GM12878 (cell line): ENCODE measurements around the gene CCDC181. TPM values are rescaled to one million over a fixed set of nuclear protein-coding genes. Genes with fewer than 3 reads are reported as not detected.

Source experiments
- ATAC-seq: fragments of 200-7000 bp; cut with Tn5 transposase; 3 replicates; pipeline ENCODE4 v1.9.1; 2020; ENCODE audit warnings: mild to moderate bottlenecking, moderate library complexity
- BruUV-seq: library from RNA; stranded (reverse); fragments of 400-500 nt; replicated peaks from 2 replicates; lab custom pipeline; 2021; lab: Mats Ljungman, UMichigan
- CTCF ChIA-PET: fragments of 300-600 bp; sonication (Branson Sonifier 250); formaldehyde crosslinking; extraction: SDS; loops from one replicate; lab custom pipeline; 2021; ENCODE audit warnings: inconsistent platforms; lab: Yijun Ruan, JAX
- POLR2A ChIA-PET: fragments of 350-600 bp; formaldehyde crosslinking; extraction: SDS; loops from one replicate; lab custom pipeline; 2021; ENCODE audit warnings: inconsistent platforms; lab: Charles Lee
- RAD21 ChIA-PET: fragments of 300-600 bp; sonication (Branson Sonifier 250); formaldehyde crosslinking; loops from one replicate; lab custom pipeline; 2023; ENCODE audit warnings: antibody characterized with exemption; ENCODE audit not compliant: unreplicated experiment; lab: Charles Lee
- SMC1A ChIA-PET: fragments of 300-600 bp; sonication (Branson Sonifier 250); formaldehyde crosslinking; loops from one replicate; lab custom pipeline; 2023; ENCODE audit not compliant: unreplicated experiment, uncharacterized antibody; lab: Charles Lee
- DNase-seq: peaks from one replicate; pipeline ENCODE4 v3.0.0-alpha.2; 2011; ENCODE audit warnings: low read depth, low spot score
- FAIRE-seq: peaks from 3 replicates; lab custom pipeline; 2011; peaks lifted over from hg19 to GRCh38; lab: Jason Lieb, UNC
- H2AFZ ChIP-seq: 2 replicates; pipeline ENCODE4 v1.6.0; 2011; ENCODE audit warnings: low read depth, low read length, control low read depth; ENCODE audit not compliant: control insufficient read depth
- H3K27ac ChIP-seq: 2 replicates; pipeline ENCODE4 v1.5.1; 2011; ENCODE audit warnings: control low read depth; ENCODE audit not compliant: control insufficient read depth, insufficient read depth
- H3K27me3 ChIP-seq, 2 experiments: replicated peaks in 1 of 2; 2 replicates each; pipeline versions ENCODE4 v1.6.0 to v1.6.1; 2011; ENCODE audit warnings: low read length in 1 of 2; ENCODE audit not compliant: control insufficient read depth in 2 of 2, insufficient read depth in 2 of 2
- H3K36me3 ChIP-seq, 2 experiments: 2 replicates each; pipeline ENCODE4 v1.5.1; 2011; ENCODE audit warnings: low read length in 1 of 2; ENCODE audit not compliant: control insufficient read depth in 2 of 2, insufficient read depth in 2 of 2
- H3K4me1 ChIP-seq: 2 replicates; pipeline ENCODE4 v1.6.1; 2011; ENCODE audit warnings: mild to moderate bottlenecking, low read length, moderate library complexity, mixed read lengths; ENCODE audit not compliant: control insufficient read depth, insufficient read depth
- H3K4me2 ChIP-seq: 2 replicates; pipeline ENCODE4 v1.6.0; 2011; ENCODE audit warnings: control low read depth; ENCODE audit not compliant: control insufficient read depth, insufficient read depth
- H3K4me3 ChIP-seq: fragments of 200-600 bp; sonication (generic); 2 replicates; pipeline ENCODE4 v1.5.1; 2016
- H3K79me2 ChIP-seq: 2 replicates; pipeline ENCODE4 v1.6.0; 2011; ENCODE audit warnings: low read length; ENCODE audit not compliant: control insufficient read depth, insufficient read depth
- H3K9ac ChIP-seq: 2 replicates; pipeline ENCODE4 v1.8.0; 2011; ENCODE audit warnings: low read length, control low read depth, mixed read lengths; ENCODE audit not compliant: control insufficient read depth, insufficient read depth
- H3K9me3 ChIP-seq: replicated peaks from 3 replicates; pipeline ENCODE4 v1.5.1; 2011; ENCODE audit warnings: mild to moderate bottlenecking, low read length; ENCODE audit not compliant: control insufficient read depth, insufficient read depth
- H4K20me1 ChIP-seq: 2 replicates; pipeline ENCODE4 v1.6.0; 2011; ENCODE audit not compliant: control insufficient read depth, insufficient read depth
- ASH2L ChIP-seq: fragments of 300-600, 200-600 bp; sonication (generic); IDR thresholded peaks from 2 replicates; pipeline ENCODE4 v1.6.1; 2017; ENCODE audit warnings: low read depth, mild to moderate bottlenecking, borderline replicate concordance
- DPF2 ChIP-seq: fragments of 450-650 bp; IDR thresholded peaks from 2 replicates; pipeline ENCODE4 v1.6.1; 2017; ENCODE audit warnings: mild to moderate bottlenecking
- MTA2 ChIP-seq: fragments of 450-650 bp; IDR thresholded peaks from 2 replicates; pipeline ENCODE4 v1.6.1; 2016; ENCODE audit warnings: low read depth, mild to moderate bottlenecking, moderate library complexity
- NBN ChIP-seq: fragments of 450-650 bp; IDR thresholded peaks from 2 replicates; pipeline ENCODE4 v1.6.1; 2016
- NR2F1 ChIP-seq: fragments of 450-650 bp; conservative IDR thresholded peaks from 2 replicates; pipeline ENCODE4 v1.6.1; 2017; ENCODE audit warnings: mild to moderate bottlenecking
- PAX8 ChIP-seq: fragments of 450-650 bp; IDR thresholded peaks from 2 replicates; pipeline ENCODE4 v1.6.1; 2017; ENCODE audit warnings: mild to moderate bottlenecking, moderate library complexity
- SMARCA5 ChIP-seq: fragments of 450-650 bp; IDR thresholded peaks from 2 replicates; pipeline ENCODE4 v1.6.1; 2017; ENCODE audit warnings: mild to moderate bottlenecking
- STAT1 ChIP-seq: fragments of 450-650 bp; conservative IDR thresholded peaks from 2 replicates; pipeline ENCODE4 v1.6.1; 2014; ENCODE audit warnings: antibody characterized with exemption, mild to moderate bottlenecking
- ZNF384 ChIP-seq: IDR thresholded peaks from 2 replicates; pipeline ENCODE4 v1.6.1; 2012; ENCODE audit warnings: low read depth, mild to moderate bottlenecking, low read length, improper control_type of control experiment, borderline replicate concordance
- WGBS: methylation state at CpG from one replicate; pipeline ENCODE4 v1.1.6; 2016; ENCODE audit warnings: low lambda C conversion rate; ENCODE audit not compliant: insufficient replicate concordance, insufficient coverage; ENCODE audit errors: missing lambda C conversion rate; 5-methylcytosine and 5-hydroxymethylcytosine counted together
- in situ Hi-C: fragments of 300-500 bp; cut with MboI; formaldehyde crosslinking; loops from 9 replicates; pipeline ENCODE4 v1.14.3; 2018; ENCODE audit warnings: mixed read lengths
- intact Hi-C: fragments of 100-400 bp; cut with micrococcal nuclease; formaldehyde crosslinking; loops from one replicate; pipeline ENCODE4 v1.14.2; 2022; ENCODE audit not compliant: unreplicated experiment
- polyA plus RNA-seq, 11 experiments: library from polyadenylated mRNA; depleted of rRNA in 4 of 11; unstranded in 6 of 11; stranded (reverse) in 5 of 11; fragments of >200 nt; fragmentation: Nextera tagmentation in 4 of 11; fragmentation: Illumina TruSeq in 1 of 11; extraction: Ambion mirVana in 4 of 11; extraction: Trizol in 1 of 11; gene quantifications; 1 replicate in 1 of 11; 2 replicates in 10 of 11; pipeline versions ENCODE4 v1.2.1 to v1.2.3, GENCODE V29; 2011 to 2016; ENCODE audit warnings: inconsistent platforms in 2 of 11, missing spikeins in 2 of 11, low read depth in 1 of 11
- total RNA-seq, 4 experiments: library from RNA; depleted of rRNA in 3 of 4; stranded (reverse); fragments of >200 nt in 3 of 4; fragmentation: Illumina TruSeq in 1 of 4; extraction: Trizol in 1 of 4; gene quantifications; 2 replicates each; pipeline versions ENCODE4 v1.2.1 to v1.2.3, GENCODE V29; 2013 to 2021
- TF ChIP-seq, protein P1 (sequence below): fragments of 150-350 bp; IDR thresholded peaks from 2 replicates; pipeline ENCODE4 v1.6.1; 2014; ENCODE audit warnings: mild to moderate bottlenecking, low read depth, low read length
- TF ChIP-seq, protein P2 (sequence below): IDR thresholded peaks from 2 replicates; pipeline ENCODE4 v1.6.1; 2011; ENCODE audit warnings: mild to moderate bottlenecking, low read depth, low read length, moderate library complexity; ENCODE audit not compliant: insufficient replicate concordance
- TF ChIP-seq, protein P3 (sequence below), 3 experiments: IDR thresholded peaks in 2 of 3; conservative IDR thresholded peaks in 1 of 3; 2 replicates each; pipeline ENCODE4 v1.5.1; 2011; ENCODE audit warnings: low read depth in 3 of 3, low read length in 3 of 3, mild to moderate bottlenecking in 3 of 3, control low read depth in 2 of 3, moderate library complexity in 2 of 3, inconsistent platforms in 1 of 3, mixed read lengths in 1 of 3; ENCODE audit not compliant: control insufficient read depth in 2 of 3, insufficient read depth in 1 of 3; ENCODE audit errors: extremely low read depth in 1 of 3

Gene CCDC181
- total and polyA plus RNA-seq, 10 of the 15 experiments (the other 5 are each of a cell fraction or from before 2014, with no cell fraction given) = not detected

DNA sequence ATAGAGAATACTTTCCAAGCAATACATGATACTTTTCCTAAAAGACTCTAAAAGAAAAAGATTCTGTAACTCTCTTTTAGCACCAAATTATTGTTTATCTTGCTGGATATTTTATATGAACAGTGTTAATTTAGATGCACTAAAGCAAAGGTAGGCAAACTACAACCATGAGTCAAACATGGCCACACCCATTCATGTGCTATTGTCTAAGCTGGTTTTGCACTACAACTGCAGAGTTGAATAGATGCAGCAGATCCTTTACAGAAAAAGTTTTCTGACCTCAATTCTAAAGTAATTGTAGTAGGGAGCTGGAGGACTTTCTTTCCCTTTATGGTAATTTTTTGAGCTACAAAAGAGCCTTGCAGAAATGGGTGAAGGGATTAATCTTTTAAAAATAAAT lies 39.9 kb downstream of the CCDC181 start:
- no peak overlapping the region for H2AFZ ChIP-seq
- RAD21 ChIA-PET = no interaction called here
- H3K4me2 ChIP-seq = no peak overlapping the region
- ATAC-seq (no peak), DNase-seq (no peak), FAIRE-seq (no peak)
- CTCF ChIA-PET = interaction anchor here (1.0 to 1.1 kb wide), 2 partner anchors 11 to 784 kb away, joined by 3 read pairs; no protein-coding TSS in a partner anchor
- BruUV-seq = no TSS peak
- no peak overlapping the region for H3K27ac ChIP-seq
- in situ Hi-C loops = no loop called here
- H4K20me1 ChIP-seq = no peaks in the 10 kb centered on the region
- SMC1A ChIA-PET = interaction anchor here (0.5 to 1.3 kb wide), 2 partner anchors 19 to 20 kb away, joined by 3 read pairs; partner anchors contain the start of gene BLZF1
- H3K36me3 ChIP-seq = peaks cover 2 to 16% of the 10 kb centered on the region in 2 experiments; a peak in 2 of 4 replicates
- TF ChIP-seq, protein P1, sequence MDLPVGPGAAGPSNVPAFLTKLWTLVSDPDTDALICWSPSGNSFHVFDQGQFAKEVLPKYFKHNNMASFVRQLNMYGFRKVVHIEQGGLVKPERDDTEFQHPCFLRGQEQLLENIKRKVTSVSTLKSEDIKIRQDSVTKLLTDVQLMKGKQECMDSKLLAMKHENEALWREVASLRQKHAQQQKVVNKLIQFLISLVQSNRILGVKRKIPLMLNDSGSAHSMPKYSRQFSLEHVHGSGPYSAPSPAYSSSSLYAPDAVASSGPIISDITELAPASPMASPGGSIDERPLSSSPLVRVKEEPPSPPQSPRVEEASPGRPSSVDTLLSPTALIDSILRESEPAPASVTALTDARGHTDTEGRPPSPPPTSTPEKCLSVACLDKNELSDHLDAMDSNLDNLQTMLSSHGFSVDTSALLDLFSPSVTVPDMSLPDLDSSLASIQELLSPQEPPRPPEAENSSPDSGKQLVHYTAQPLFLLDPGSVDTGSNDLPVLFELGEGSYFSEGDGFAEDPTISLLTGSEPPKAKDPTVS = no peak
- H3K9ac ChIP-seq = no peak overlapping the region
- no peak overlapping the region for H3K4me3 ChIP-seq
- no peaks in the 10 kb centered on the region for H3K79me2 ChIP-seq
- intact Hi-C loops = no loop called here
- POLR2A ChIA-PET = no interaction called here
- no peaks in the 10 kb centered on the region; the same call in 1 of the 3 replicates for H3K9me3 ChIP-seq
- H3K27me3 ChIP-seq = no peaks in the 10 kb centered on the region
- H3K4me1 ChIP-seq = peaks cover 6% of the 10 kb centered on the region; the same call in 1 of the 2 replicates

DNA sequence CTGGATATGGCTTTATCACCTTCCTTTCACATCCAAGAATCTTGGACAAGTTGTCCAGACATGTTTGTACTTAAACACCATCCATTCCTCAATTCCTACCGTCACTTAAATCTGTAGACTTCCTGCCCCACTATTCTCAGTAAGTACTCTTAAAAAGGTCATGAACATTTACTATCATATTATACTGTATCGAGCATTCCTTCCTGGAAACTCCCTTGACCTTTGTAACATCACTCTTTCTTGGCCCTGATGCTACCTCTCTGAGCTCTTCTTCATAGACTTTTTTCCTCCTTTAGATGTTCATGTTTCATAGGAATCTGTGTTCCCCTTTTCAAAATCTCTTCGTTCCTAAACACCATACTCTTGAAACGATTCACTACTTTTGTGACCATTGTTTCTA lies 43.8 kb downstream of the CCDC181 start:
- ATAC-seq (no peak), DNase-seq (no peak), FAIRE-seq (no peak)
- ChIA-PET CTCF (interaction anchor here (0.6 to 0.9 kb wide), 3 partner anchors 24 to 747 kb away, joined by 3 read pairs; no protein-coding TSS in a partner anchor), RAD21 (interaction anchor here (1.4 kb wide), 1 partner anchor 35 kb away, joined by 3 read pairs; no protein-coding TSS in a partner anchor), POLR2A (no interaction called here), SMC1A (interaction anchor here (0.6 kb wide), 1 partner anchor 13 kb away, joined by 3 read pairs; no protein-coding TSS in a partner anchor)
- WGBS = 98% methylated on average over 4 of the region's 4 CpGs
- H3K27ac ChIP-seq = no peak overlapping the region
- H3K9me3 ChIP-seq = no peaks in the 10 kb centered on the region
- H3K79me2 ChIP-seq = no peaks in the 10 kb centered on the region
- no peak overlapping the region for H3K9ac ChIP-seq
- H3K27me3 ChIP-seq = no peaks in the 10 kb centered on the region
- BruUV-seq = no TSS peak
- no peak overlapping the region for H2AFZ ChIP-seq
- no peaks in the 10 kb centered on the region for H3K4me1 ChIP-seq
- H3K4me3 ChIP-seq = no peak overlapping the region
- H4K20me1 ChIP-seq = no peaks in the 10 kb centered on the region
- intact Hi-C loops (no loop called here), in situ Hi-C loops (no loop called here)
- peaks cover 0 to 12% of the 10 kb centered on the region in 2 experiments; a peak in 1 of 4 replicates for H3K36me3 ChIP-seq
- H3K4me2 ChIP-seq = no peak overlapping the region
- TF ChIP-seq NR2F1 = no peak
- no peak for TF ChIP-seq ASH2L
- TF ChIP-seq ZNF384 = no peak
- TF ChIP-seq, protein P2, sequence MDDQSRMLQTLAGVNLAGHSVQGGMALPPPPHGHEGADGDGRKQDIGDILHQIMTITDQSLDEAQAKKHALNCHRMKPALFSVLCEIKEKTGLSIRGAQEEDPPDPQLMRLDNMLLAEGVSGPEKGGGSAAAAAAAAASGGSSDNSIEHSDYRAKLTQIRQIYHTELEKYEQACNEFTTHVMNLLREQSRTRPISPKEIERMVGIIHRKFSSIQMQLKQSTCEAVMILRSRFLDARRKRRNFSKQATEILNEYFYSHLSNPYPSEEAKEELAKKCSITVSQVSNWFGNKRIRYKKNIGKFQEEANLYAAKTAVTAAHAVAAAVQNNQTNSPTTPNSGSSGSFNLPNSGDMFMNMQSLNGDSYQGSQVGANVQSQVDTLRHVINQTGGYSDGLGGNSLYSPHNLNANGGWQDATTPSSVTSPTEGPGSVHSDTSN = no peak
- TF ChIP-seq STAT1 = no peak
- TF ChIP-seq NBN = no peak
- no peak for TF ChIP-seq PAX8
- TF ChIP-seq, protein P3, sequence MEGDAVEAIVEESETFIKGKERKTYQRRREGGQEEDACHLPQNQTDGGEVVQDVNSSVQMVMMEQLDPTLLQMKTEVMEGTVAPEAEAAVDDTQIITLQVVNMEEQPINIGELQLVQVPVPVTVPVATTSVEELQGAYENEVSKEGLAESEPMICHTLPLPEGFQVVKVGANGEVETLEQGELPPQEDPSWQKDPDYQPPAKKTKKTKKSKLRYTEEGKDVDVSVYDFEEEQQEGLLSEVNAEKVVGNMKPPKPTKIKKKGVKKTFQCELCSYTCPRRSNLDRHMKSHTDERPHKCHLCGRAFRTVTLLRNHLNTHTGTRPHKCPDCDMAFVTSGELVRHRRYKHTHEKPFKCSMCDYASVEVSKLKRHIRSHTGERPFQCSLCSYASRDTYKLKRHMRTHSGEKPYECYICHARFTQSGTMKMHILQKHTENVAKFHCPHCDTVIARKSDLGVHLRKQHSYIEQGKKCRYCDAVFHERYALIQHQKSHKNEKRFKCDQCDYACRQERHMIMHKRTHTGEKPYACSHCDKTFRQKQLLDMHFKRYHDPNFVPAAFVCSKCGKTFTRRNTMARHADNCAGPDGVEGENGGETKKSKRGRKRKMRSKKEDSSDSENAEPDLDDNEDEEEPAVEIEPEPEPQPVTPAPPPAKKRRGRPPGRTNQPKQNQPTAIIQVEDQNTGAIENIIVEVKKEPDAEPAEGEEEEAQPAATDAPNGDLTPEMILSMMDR (IDR thresholded peaks at IDR 0.05 in 2 of 3, conservative IDR thresholded peaks at IDR 0.05 in 1 of 3; ENCODE audit: control insufficient read depth in 2 of 3, extremely low read depth in 1 of 3, insufficient read depth in 1 of 3, low read depth in 3 of 3, low read length in 3 of 3) = no peak
- TF ChIP-seq MTA2 = no peak
- no peak for TF ChIP-seq DPF2
- no peak for TF ChIP-seq SMARCA5
